H1 (cell line): ENCODE measurements around the gene PTDSS2. TPM values are rescaled to one million over a fixed set of nuclear protein-coding genes. Genes with fewer than 3 reads are reported as not detected.

Experiments used
- CTCF ChIA-PET: fragments of 300-600 bp; sonication (Branson Sonifier 250); formaldehyde crosslinking; loops from one replicate; lab custom pipeline; 2021; ENCODE audit not compliant: partially characterized antibody; lab: Charles Lee
- POLR2A ChIA-PET: fragments of 300-600 bp; sonication (Branson Sonifier 250); formaldehyde crosslinking; loops from one replicate; lab custom pipeline; 2021; ENCODE audit warnings: inconsistent platforms; ENCODE audit not compliant: partially characterized antibody; lab: Charles Lee
- DNase-seq, 2 experiments: peaks; one replicate each; pipeline versions ENCODE4 v3.0.0 to v3.0.0-alpha.2; 2010 to 2022; ENCODE audit warnings: low spot score in 2 of 2, low read depth in 1 of 2, mixed read lengths in 1 of 2
- FAIRE-seq: peaks from 2 replicates; lab custom pipeline; 2011; peaks lifted over from hg19 to GRCh38; lab: Jason Lieb, UNC
- H2AFZ ChIP-seq: 2 replicates; pipeline ENCODE4 v1.8.1; 2012; ENCODE audit warnings: low read length, inconsistent platforms
- H2AK5ac ChIP-seq: 2 replicates; pipeline ENCODE4 v1.6.1; 2013; ENCODE audit warnings: low read depth, low read length
- H2BK120ac ChIP-seq: replicated peaks from 2 replicates; pipeline ENCODE3; 2013; ENCODE audit warnings: low read depth, low read length, inconsistent platforms
- H2BK12ac ChIP-seq: 2 replicates; pipeline ENCODE4 v1.6.1; 2013; ENCODE audit warnings: low read depth, low read length
- H2BK15ac ChIP-seq: 2 replicates; pipeline ENCODE4 v1.6.1; 2013; ENCODE audit warnings: low read length
- H2BK20ac ChIP-seq: 2 replicates; pipeline ENCODE4 v1.6.1; 2013; ENCODE audit warnings: low read length
- H2BK5ac ChIP-seq: 2 replicates; pipeline ENCODE4 v1.6.1; 2013; ENCODE audit warnings: low read depth, low read length
- H3K14ac ChIP-seq: 2 replicates; pipeline ENCODE4 v1.6.1; 2013; ENCODE audit warnings: inconsistent platforms; ENCODE audit not compliant: insufficient read length
- H3K18ac ChIP-seq: 2 replicates; pipeline ENCODE4 v1.6.1; 2013; ENCODE audit warnings: low read length; ENCODE audit errors: extremely low read depth
- H3K23ac ChIP-seq: 2 replicates; pipeline ENCODE4 v1.6.1; 2013; ENCODE audit warnings: inconsistent platforms; ENCODE audit not compliant: insufficient read length
- H3K23me2 ChIP-seq: 2 replicates; pipeline ENCODE4 v1.6.1; 2013; ENCODE audit warnings: low read depth, low read length
- H3K27ac ChIP-seq: 2 replicates; pipeline ENCODE4 v1.6.1; 2011; ENCODE audit warnings: low read depth, low read length, inconsistent platforms
- H3K27me3 ChIP-seq, 4 experiments: replicated peaks in 1 of 4; 1 replicate in 1 of 4; 2 replicates in 3 of 4; pipeline versions ENCODE4 v1.6.1 to v1.8.1; 2011 to 2013; ENCODE audit warnings: low read length in 3 of 4, mild to moderate bottlenecking in 3 of 4, inconsistent platforms in 2 of 4, mixed read lengths in 2 of 4, moderate library complexity in 1 of 4; ENCODE audit not compliant: control insufficient read depth in 3 of 4, insufficient read depth in 3 of 4; ENCODE audit errors: extremely low read depth in 1 of 4
- H3K36me3 ChIP-seq, 4 experiments: 2 replicates each; pipeline versions ENCODE4 v1.6.1 to v1.8.1; 2011 to 2013; ENCODE audit warnings: mild to moderate bottlenecking in 4 of 4, low read length in 3 of 4, moderate library complexity in 2 of 4, control low read depth in 1 of 4, inconsistent platforms in 1 of 4; ENCODE audit not compliant: insufficient read depth in 4 of 4, control insufficient read depth in 2 of 4
- H3K4ac ChIP-seq: replicated peaks from 2 replicates; pipeline ENCODE3; 2013; ENCODE audit warnings: low read length, low read depth, mixed read lengths, inconsistent platforms; ENCODE audit not compliant: insufficient read length
- H3K4me1 ChIP-seq, 4 experiments: replicated peaks in 1 of 4; 1 replicate in 1 of 4; 2 replicates in 3 of 4; pipeline versions ENCODE4 v1.6.1 to v1.8.1; 2011 to 2013; ENCODE audit warnings: low read length in 3 of 4, inconsistent platforms in 2 of 4, mixed read lengths in 1 of 4; ENCODE audit not compliant: insufficient read depth in 4 of 4, control insufficient read depth in 3 of 4
- H3K4me2 ChIP-seq, 2 experiments: 2 replicates each; pipeline versions ENCODE4 v1.6.1 to v1.8.1; 2011 to 2013; ENCODE audit warnings: low read depth in 2 of 2, low read length in 2 of 2, control low read depth in 1 of 2, inconsistent platforms in 1 of 2, mild to moderate bottlenecking in 1 of 2; ENCODE audit not compliant: insufficient read depth in 1 of 2
- H3K4me3 ChIP-seq, 4 experiments: fragments of 200-600, 300-600 bp in 1 of 4; sonication (generic), shearing (Covaris generic), sonication (Bioruptor Twin) in 1 of 4; 2 replicates each; pipeline versions ENCODE4 v1.5.1 to v1.8.1; 2011 to 2016; ENCODE audit warnings: low read length in 4 of 4, low read depth in 3 of 4, control low read depth in 2 of 4, inconsistent platforms in 2 of 4, mild to moderate bottlenecking in 2 of 4, mixed read lengths in 1 of 4, moderate library complexity in 1 of 4; ENCODE audit not compliant: insufficient read depth in 2 of 4; ENCODE audit errors: extremely low read depth in 1 of 4
- H3K56ac ChIP-seq: replicated peaks from 2 replicates; pipeline ENCODE3; 2013; ENCODE audit warnings: low read depth, mild to moderate bottlenecking, mixed read lengths, low read length, inconsistent platforms; ENCODE audit not compliant: insufficient read length
- H3K79me1 ChIP-seq: 2 replicates; pipeline ENCODE4 v1.6.1; 2013; ENCODE audit warnings: low read depth, low read length, control low read depth
- H3K79me2 ChIP-seq, 2 experiments: 2 replicates each; pipeline versions ENCODE4 v1.6.1 to v1.8.1; 2012 to 2013; ENCODE audit warnings: low read length in 2 of 2, mild to moderate bottlenecking in 2 of 2, inconsistent platforms in 1 of 2; ENCODE audit not compliant: insufficient read depth in 2 of 2, control insufficient read depth in 1 of 2
- H3K9ac ChIP-seq, 4 experiments: replicated peaks in 1 of 4; 1 replicate in 1 of 4; 2 replicates in 3 of 4; pipeline versions ENCODE4 v1.6.1 to v1.8.1; 2011 to 2013; ENCODE audit warnings: low read depth in 3 of 4, low read length in 3 of 4, control low read depth in 2 of 4, mild to moderate bottlenecking in 2 of 4, moderate library complexity in 2 of 4, inconsistent platforms in 1 of 4; ENCODE audit errors: extremely low read depth in 1 of 4
- H3K9me3 ChIP-seq, 2 experiments: 2 replicates each; pipeline versions ENCODE4 v1.6.1 to v1.8.1; 2012 to 2013; ENCODE audit warnings: mild to moderate bottlenecking in 2 of 2, moderate library complexity in 2 of 2, control low read depth in 1 of 2, inconsistent platforms in 1 of 2, low read depth in 1 of 2, low read length in 1 of 2, mixed read lengths in 1 of 2; ENCODE audit not compliant: insufficient read depth in 2 of 2
- H4K20me1 ChIP-seq, 2 experiments: replicated peaks in 1 of 2; 2 replicates each; pipeline versions ENCODE3 to v1.8.1; 2011 to 2013; ENCODE audit warnings: inconsistent platforms in 2 of 2, low read length in 2 of 2, mild to moderate bottlenecking in 1 of 2; ENCODE audit not compliant: insufficient read depth in 2 of 2, control insufficient read depth in 1 of 2
- H4K5ac ChIP-seq: 2 replicates; pipeline ENCODE4 v1.6.1; 2013; ENCODE audit warnings: low read length, low read depth, mixed read lengths, inconsistent platforms; ENCODE audit not compliant: insufficient read length
- H4K8ac ChIP-seq: 2 replicates; pipeline ENCODE4 v1.8.0; 2013; ENCODE audit warnings: mild to moderate bottlenecking, moderate library complexity, low read length, inconsistent platforms; ENCODE audit not compliant: insufficient read depth; ENCODE audit errors: extremely low read depth
- H4K91ac ChIP-seq: replicated peaks from 2 replicates; pipeline ENCODE3; 2013; ENCODE audit warnings: low read length, mixed read lengths, inconsistent platforms; ENCODE audit not compliant: insufficient read length
- CBX8 ChIP-seq: fragments of 300-800, 300-1000 bp; sonication (generic); IDR thresholded peaks from 2 replicates; pipeline ENCODE4 v1.7.1; 2016; ENCODE audit warnings: low read depth, low read length, borderline replicate concordance
- CHD2 ChIP-seq: IDR thresholded peaks from 2 replicates; pipeline ENCODE4 v1.6.1; 2012; ENCODE audit warnings: low read length, improper control_type of control experiment
- E2F6 ChIP-seq: IDR thresholded peaks from 2 replicates; pipeline ENCODE4 v1.6.1; 2012; ENCODE audit warnings: inconsistent platforms
- JUND ChIP-seq: IDR thresholded peaks from 2 replicates; pipeline ENCODE4 v1.6.1; 2011; ENCODE audit warnings: mild to moderate bottlenecking, improper control_type of control experiment, low read length
- NRF1 ChIP-seq: IDR thresholded peaks from 2 replicates; pipeline ENCODE4 v1.6.1; 2011; ENCODE audit warnings: mild to moderate bottlenecking, low read depth, low read length, improper control_type of control experiment
- POLR2A ChIP-seq, 2 experiments: IDR thresholded peaks; 1 replicate in 1 of 2; 2 replicates in 1 of 2; pipeline ENCODE4 v1.6.1; 2011; ENCODE audit warnings: low read depth in 2 of 2, low read length in 2 of 2, mild to moderate bottlenecking in 2 of 2; ENCODE audit errors: control extremely low read depth in 1 of 2
- RAD21 ChIP-seq, 2 experiments: IDR thresholded peaks in 1 of 2; conservative IDR thresholded peaks in 1 of 2; 2 replicates each; pipeline ENCODE4 v1.6.1; 2011; ENCODE audit warnings: low read depth in 2 of 2, low read length in 2 of 2, improper control_type of control experiment in 1 of 2, inconsistent platforms in 1 of 2, mild to moderate bottlenecking in 1 of 2, moderate library complexity in 1 of 2
- RBBP5 ChIP-seq: IDR thresholded peaks from 2 replicates; pipeline ENCODE4 v1.7.1; 2012; ENCODE audit warnings: low read depth, mild to moderate bottlenecking, inconsistent platforms, low read length, moderate library complexity, borderline replicate concordance
- RFX5 ChIP-seq: IDR thresholded peaks from 2 replicates; pipeline ENCODE4 v1.6.1; 2011; ENCODE audit warnings: low read depth, low read length, improper control_type of control experiment, borderline replicate concordance
- SIX5 ChIP-seq: IDR thresholded peaks from 2 replicates; pipeline ENCODE4 v1.6.1; 2011; ENCODE audit warnings: mild to moderate bottlenecking, low read depth, low read length
- SP1 ChIP-seq: IDR thresholded peaks from 2 replicates; pipeline ENCODE4 v1.6.1; 2011; ENCODE audit warnings: low read depth, low read length
- SP2 ChIP-seq: IDR thresholded peaks from 2 replicates; pipeline ENCODE4 v1.6.1; 2012; ENCODE audit warnings: mild to moderate bottlenecking, low read length, inconsistent platforms
- TAF1 ChIP-seq: IDR thresholded peaks from 2 replicates; pipeline ENCODE4 v1.6.1; 2011; ENCODE audit warnings: mild to moderate bottlenecking, low read depth, low read length
- TBP ChIP-seq: IDR thresholded peaks from 2 replicates; pipeline ENCODE4 v1.6.1; 2011; ENCODE audit warnings: low read depth, low read length, improper control_type of control experiment
- WGBS, 2 experiments: shearing (Covaris generic) in 1 of 2; methylation state at CpG; one replicate each; pipeline versions ENCODE4 v1.1.6 to v1.1.7; 2013 to 2015; ENCODE audit warnings: low lambda C conversion rate in 2 of 2, mixed read lengths in 2 of 2, inconsistent platforms in 1 of 2, low coverage in 1 of 2, missing lambda C conversion rate in 1 of 2; ENCODE audit not compliant: insufficient replicate concordance in 2 of 2, insufficient coverage in 1 of 2, insufficient read length in 1 of 2; ENCODE audit errors: extremely low coverage in 1 of 2, missing lambda C conversion rate in 1 of 2; 5-methylcytosine and 5-hydroxymethylcytosine counted together
- polyA plus RNA-seq, 7 experiments: library from polyadenylated mRNA; depleted of rRNA in 3 of 7; stranded (reverse) in 5 of 7; unstranded in 2 of 7; fragments of >200 nt in 5 of 7; fragments of 200-250 nt in 2 of 7; gene quantifications; 1 replicate in 5 of 7; 2 replicates in 1 of 7; 4 replicates in 1 of 7; pipeline versions ENCODE4 v1.2.1 to v1.2.3, GENCODE V29; 2011 to 2013; ENCODE audit warnings: missing spikeins in 2 of 7, mixed read lengths in 2 of 7
- total RNA-seq: library from RNA; stranded (reverse); fragmentation: NEBNext Ultra II Directional; extraction: Animal tissue kit (Norgen Biotek cat#: 25700); gene quantifications from 2 replicates; pipeline ENCODE4 v1.2.1, GENCODE V29; 2021

Gene PTDSS2
- total and polyA plus RNA-seq, 2 of the 8 experiments (the other 6 are each of a cell fraction or from before 2014, with no cell fraction given), result 48.7 to 68.2 TPM

- Histone ChIP-seq H2BK15ac (no peak overlapping the region), H3K4me2 (no peak overlapping the region), H2BK12ac (no peak overlapping the region), H3K18ac (no peak overlapping the region), H3K79me1 (peaks cover 18% of the 10 kb centered on the region; the same call in 1 of the 2 replicates), H4K91ac (no peak overlapping the region), H3K36me3 (peaks cover 2 to 11% (median 3%) of the 10 kb centered on the region in 4 experiments; a peak in 3 of 8 replicates), H3K79me2 (peaks cover 19 to 70% of the 10 kb centered on the region in 2 experiments), H2AFZ (no peak overlapping the region), H3K4me1 (peaks cover 3 to 24% (median 8%) of the 10 kb centered on the region in 4 experiments), H3K9me3 (no peaks in the 10 kb centered on the region), H2BK20ac (no peak overlapping the region), H3K27ac (no peak overlapping the region), H3K4ac (no peak overlapping the region), H2AK5ac (no peak overlapping the region), H2BK120ac (no peak overlapping the region), H3K23me2 (no peaks in the 10 kb centered on the region; the same call in 1 of the 2 replicates), H4K8ac (no peak overlapping the region), H3K27me3 (no peaks in the 10 kb centered on the region), H3K56ac (no peak overlapping the region), H3K14ac (no peak overlapping the region), H4K20me1 (peaks cover 15 to 23% of the 10 kb centered on the region in 2 experiments), H3K23ac (no peak overlapping the region), H2BK5ac (no peak overlapping the region; the same call in 1 of the 2 replicates), H4K5ac (no peak overlapping the region), H3K9ac (no peak overlapping the region), H3K4me3 (no peak overlapping the region)
- FAIRE-seq (no peak), DNase-seq (no peak)
- CTCF ChIA-PET, result interaction anchor here (0.7 to 1.2 kb wide), 3 partner anchors 64 to 89 kb away, joined by 3 to 5 read pairs (median 3); no protein-coding TSS in a partner anchor
- POLR2A ChIA-PET, result interaction anchor here (0.6 to 1.5 kb wide), 5 partner anchors 10 to 74 kb away, joined by 3 to 4 read pairs (median 3); no protein-coding TSS in a partner anchor
- WGBS, 2 experiments, result 95% methylated on average over 13 of the region's 13 CpGs; no CpG with 5 or more reads in 1 of the 2 experiments
- TF ChIP-seq NRF1, result no peak
- no peak for TF ChIP-seq CBX8
- TF ChIP-seq E2F6, result no peak
- TF ChIP-seq RBBP5, result no peak
- TF ChIP-seq RFX5, result no peak
- TF ChIP-seq SIX5, result no peak
- no peak for TF ChIP-seq TBP
- TF ChIP-seq POLR2A (IDR thresholded peaks at IDR 0.05; ENCODE audit: control extremely low read depth in 1 of 2, low read depth in 2 of 2, low read length in 2 of 2), result no peak
- no peak for TF ChIP-seq JUND
- no peak for TF ChIP-seq CHD2
- no peak for TF ChIP-seq TAF1
- TF ChIP-seq SP2, result no peak
- no peak for TF ChIP-seq SP1
- TF ChIP-seq RAD21 (IDR thresholded peaks at IDR 0.05 in 1 of 2, conservative IDR thresholded peaks at IDR 0.05 in 1 of 2; ENCODE audit: low read depth in 2 of 2, low read length in 2 of 2), result no peak
Observed at GRCh38 chr11:453564-453963, 3.5 kb downstream of the PTDSS2 start.
